HG02763 (cell line): ENCODE results near the gene OBSCN.
"Not testable (repeated sequence)": the region's sequence is repeated elsewhere in the genome, so short reads cannot be mapped to it uniquely, and the experiment has no call there.

ENCODE experiments used
- ATAC-seq: cut with Tn5 transposase; IDR thresholded peaks from one replicate; pipeline ENCODE4 v1.9.1; 2021; ENCODE audit warnings: mild to moderate bottlenecking, moderate library complexity; ENCODE audit not compliant: unreplicated experiment

The OBSCN gene

DNA sequence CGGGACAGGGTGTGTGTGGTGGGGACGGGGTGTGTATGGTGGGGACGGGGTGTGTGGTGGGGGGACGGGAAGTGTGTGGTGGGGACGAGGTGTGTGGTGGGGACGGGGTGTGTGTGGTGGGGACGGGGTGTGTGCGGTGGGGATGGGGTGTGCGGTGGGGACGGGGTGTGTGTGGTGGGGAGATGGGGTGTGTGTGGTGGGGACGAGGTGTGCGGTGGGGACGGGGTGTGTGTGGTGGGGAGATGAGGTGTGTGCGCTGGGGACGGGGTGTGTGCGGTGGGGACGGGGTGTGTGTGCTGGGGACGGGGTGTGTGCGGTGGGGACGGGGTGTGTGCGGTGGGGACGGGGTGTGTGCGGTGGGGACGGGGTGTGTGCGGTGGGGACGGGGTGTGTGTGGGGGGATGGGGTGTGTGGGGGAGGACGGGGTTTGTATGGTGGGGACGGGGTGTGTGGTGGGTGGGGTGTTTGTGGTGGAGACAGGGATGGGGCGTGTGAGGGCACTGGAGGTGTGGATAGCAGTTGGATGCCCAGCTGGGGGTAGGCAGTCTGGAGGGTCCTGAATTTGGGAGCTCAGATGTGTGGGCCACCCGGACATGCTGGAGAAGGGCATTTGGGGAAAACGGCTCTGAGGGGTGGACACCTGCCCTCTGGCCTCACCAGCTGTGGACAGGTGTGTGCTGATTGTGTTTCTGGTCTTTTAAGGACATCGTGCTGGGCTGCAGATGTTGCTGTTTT lies 25.4 kb upstream of the OBSCN start:
- no peak for ATAC-seq

DNA sequence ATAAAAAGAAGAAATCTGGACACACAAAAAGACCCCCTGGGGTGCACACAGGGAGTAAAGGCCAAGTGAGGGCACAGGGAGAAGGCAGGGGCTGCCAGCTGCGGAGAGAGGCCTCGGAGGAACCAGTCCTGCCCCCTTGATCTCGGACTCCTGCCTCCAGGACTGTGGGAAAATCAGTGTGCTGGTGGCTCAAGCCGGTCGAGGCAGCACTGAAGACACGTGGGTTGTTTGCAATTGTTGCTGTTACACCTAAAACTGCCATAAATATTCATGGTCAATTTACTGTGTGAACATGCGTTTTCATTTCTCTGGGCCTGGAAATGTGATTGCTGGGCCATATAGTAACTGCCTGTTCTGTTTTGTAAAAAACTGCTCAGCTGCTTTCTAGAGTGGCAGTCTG lies 23.7 kb upstream of the OBSCN start:
- ATAC-seq: no peak

DNA sequence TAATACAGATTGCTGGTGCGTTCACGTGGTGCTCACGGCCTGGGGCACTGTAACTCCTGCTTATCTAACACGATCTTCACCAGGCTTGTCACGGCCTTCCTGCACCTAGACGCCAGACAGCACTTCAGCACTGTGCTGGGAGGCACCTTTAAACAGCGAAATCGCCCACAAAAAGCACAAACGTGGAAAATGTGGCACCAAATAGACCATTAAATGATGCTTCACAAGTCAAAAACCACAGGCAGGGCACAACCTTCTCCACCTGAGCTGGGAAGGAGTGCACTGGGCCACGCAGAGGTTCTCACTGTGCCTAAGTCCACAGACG lies 22.2 kb upstream of the OBSCN start:
- ATAC-seq: no peak

GRCh38 chr1:228188249-228188648 lies 19.6 kb upstream of the OBSCN start:
- ATAC-seq: not testable (repeated sequence)

DNA sequence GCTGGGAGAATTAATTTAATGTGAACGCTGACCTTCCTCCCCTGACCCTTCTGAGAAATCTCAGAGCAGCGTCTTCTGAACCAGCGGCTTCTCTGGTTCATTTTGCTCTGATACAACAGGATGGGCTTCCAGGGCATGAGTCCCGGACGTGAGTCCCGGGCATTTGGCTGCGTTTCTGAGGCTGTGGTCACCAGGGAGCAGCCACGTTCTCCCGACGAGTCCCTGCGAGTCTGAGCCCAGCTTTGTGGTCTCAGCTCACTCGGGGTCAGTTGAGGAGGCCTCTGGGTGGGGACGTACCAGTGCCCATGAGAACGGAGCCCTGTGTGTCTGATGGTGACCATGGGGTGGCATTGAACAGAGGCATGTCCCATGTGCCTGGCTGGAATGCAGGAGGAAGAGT lies 17.7 kb upstream of the OBSCN start:
- ATAC-seq: no peak

DNA sequence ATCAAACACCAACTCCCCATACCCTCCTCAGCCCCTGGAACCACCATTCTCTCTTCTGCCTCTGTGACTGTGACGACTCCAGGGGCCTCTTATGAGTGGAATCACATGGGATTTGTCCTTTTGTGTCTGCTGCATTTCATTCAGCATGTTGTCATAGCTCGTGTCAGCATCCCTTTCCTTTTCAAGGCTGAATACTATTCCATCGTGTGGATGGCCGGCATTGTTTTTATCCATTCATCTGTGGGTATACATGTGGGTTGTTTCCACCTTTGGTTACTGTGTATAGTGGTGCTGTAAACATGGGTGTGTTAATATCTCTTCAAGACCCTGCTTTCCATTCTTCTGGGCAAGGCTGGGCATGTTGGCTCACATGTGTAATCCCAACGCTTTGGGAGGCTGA lies 17.1 kb upstream of the OBSCN start:
- ATAC-seq: no peak

DNA sequence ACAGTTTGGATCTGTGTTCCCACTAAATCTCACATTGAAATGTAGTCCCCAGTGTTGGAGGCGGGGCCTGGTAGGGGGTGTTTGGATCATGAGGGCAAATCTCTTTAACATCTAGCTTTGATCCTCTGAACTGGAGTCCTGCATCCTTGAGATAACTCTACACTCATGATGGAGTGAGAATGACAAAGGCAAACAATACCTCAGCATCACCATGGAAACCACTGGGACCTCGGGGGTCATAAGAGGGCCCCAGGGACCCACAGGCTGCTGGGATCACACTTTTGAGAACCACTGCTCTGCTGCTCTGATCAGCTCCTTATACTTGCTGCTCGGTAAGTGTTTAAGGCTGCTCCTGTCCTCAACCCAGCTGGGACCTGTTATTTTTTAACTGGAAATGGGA lies 13.4 kb upstream of the OBSCN start:
- no peak for ATAC-seq

DNA sequence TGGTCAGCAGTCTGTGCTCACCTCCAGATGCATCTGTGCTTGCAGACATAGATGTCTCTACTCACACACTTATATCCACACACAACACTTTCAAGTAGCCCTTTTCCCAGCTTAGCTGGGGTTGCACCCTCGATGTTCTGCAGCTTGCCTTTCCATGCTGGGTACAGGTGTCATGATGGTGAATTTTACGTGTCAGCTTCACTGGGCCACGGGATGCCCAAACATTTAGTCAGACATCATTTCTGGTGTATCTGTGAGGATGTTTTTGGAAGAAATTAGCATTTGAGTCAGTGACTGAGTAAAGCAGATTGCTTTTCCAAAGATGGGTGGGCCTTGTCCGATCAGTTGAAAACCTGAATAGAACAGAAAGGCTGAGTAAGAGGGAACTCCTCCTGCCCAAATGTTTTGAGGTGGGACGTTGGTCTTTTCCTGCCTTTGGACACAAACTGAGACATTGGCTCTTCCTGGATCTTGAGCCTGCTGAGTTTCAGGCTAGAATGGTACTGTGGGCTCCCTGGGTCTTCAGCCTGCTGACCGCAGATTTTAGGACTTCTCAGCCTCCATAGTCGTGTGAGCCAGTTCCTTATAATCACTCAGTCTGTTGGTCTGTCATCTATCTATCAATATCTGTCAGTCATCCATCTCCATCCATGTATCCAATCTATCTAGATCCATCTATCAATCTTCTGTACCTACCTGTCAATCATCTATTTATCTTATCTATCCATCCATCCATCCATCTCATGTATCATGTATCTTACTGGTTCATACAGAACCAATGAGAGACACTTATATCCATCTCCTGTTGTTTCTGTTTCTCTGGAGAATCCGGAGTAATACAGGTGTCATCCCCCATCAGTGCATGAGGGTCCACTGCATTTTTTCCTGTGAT lies 12.7 kb upstream of the OBSCN start:
- ATAC-seq: no peak

- no peak for ATAC-seq
Observed at GRCh38 chr1:228197555-228198147, 10.2 kb upstream of the OBSCN start.

DNA sequence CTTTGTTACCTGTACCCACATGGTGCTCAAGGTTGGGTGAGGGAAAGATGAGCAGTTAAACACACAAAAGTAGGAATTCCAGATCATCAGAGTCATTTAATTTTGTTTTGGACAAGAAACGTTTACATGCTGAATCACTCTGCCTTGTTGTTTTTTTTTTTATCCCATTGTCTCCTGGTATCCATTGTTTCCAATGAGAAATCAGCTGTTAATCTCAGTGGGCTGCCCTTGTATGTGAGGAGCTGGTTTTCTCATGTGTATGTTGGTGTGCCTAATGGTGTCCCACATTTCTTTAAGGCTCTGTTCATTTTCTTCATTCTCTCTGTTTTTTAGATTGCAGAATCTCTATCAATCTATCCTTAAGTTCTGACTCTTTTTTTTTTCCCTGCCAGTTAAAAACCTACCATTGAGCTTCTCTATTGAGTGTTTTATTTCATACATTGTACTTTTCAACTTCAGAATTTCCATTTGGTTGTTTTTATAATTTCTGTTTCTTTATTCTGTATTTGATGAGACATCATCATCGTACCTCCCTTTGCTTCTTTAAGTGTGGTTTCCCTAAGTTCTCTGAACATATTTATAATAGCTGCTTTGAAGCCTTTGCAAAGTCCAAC lies 8.8 kb upstream of the OBSCN start:
- no peak for ATAC-seq

DNA sequence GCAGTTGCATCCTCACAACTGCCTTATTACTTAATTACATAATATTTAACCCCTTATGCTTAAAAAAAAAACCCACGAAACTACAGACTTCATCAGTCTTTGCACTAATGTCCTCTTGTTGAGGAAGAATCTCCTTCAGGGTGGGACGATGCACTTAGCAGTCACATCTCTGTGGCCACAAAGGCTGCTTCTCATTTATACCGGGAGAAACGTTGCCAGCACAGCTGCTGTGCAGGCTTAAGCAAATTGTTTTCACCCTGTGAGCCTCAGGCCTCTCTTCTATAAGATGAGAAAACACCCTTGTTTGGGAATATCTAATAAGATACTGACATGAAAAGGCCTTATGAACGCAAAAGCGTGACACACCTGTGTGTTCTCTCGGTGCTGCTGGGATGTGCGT lies 2.9 kb upstream of the OBSCN start:
- no peak for ATAC-seq

DNA sequence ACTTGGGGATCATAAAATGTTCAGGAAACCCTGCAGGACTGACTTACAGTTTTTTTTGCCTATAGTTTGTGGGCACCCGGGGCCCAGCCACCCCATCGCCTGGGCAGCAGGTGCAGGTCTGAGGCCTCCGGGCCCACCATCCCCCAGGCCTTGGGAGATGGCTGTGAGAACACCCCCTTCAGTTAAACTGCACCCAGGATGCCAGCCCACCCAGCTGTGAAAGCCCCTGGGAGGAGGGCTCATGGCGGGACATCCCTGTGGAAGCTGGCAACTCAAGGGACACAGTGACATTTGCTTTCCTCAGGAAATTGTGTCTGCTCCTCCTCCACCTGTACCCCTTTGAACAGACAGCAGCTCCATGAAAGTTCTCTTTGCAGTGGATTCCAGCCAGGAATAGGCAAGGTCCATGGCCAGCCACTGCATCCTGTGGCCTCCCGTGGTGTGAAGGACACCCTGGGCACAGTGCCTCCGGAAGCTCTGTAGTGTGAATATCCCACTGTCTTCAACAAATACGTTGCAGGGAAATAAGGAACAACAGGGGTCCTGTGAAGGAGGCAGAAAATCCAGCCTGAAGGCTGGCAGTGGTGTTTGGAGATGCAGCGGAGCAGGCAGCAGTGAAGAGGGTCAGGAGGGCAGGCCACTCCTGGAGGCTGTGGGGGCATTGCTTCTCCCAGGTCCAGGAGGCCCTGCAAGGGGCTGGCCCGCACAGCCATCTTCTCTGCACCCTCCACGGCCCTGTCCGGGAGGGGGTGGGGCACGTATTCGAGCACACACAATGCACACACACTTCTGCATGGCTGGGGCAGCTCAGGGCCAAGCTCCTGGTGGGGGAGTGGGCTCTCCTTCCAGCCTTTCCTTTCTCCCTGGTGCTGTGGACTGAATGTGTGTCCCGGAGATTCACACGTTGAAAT lies 2.1 kb upstream of the OBSCN start:
- no peak for ATAC-seq

DNA sequence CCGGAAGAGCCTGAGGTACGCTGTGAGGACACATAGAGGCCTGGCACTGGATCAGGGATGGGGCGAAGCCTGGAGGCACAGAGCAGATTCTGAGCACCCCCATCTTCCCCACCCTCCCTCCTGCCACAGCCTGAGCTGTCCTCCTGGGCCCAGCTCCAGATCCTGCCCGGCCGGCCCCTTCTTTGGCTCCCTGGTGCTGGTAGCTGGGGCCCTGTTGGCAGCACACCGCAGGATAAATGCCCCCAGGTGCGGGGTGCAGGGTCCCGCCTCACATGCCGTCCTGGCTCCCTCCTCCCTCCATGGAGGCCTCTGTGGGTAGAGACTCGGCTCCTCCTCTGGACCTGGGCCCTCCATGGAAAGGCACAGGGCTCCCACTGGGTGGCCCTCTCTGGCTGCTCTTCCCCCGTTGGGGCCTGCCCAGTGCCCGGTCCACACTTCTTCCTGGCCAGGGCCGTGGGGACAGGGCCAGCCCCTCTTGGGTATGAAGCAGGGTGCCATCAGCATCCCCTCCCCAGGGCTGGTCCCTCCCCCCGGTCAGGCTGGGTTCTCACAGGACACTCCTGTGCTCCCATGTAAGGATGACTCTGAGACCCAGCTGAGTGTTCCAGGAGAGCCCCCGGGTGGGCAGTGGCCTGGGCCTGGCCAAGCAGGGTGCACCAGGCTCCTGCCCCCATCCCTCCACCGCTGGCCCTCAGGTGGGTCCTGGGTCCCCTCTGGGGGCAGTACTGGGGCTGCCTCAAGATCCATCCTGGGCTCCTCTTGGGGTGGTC lies 1.1 kb upstream of the OBSCN start:
- no peak for ATAC-seq

GRCh38 chr1:228207381-228207810 lies 448 bp upstream of the OBSCN start:
- ATAC-seq: no peak

GRCh38 chr1:228208831-228209551 lies 1.1 kb downstream of the OBSCN start:
- ATAC-seq: no peak

DNA sequence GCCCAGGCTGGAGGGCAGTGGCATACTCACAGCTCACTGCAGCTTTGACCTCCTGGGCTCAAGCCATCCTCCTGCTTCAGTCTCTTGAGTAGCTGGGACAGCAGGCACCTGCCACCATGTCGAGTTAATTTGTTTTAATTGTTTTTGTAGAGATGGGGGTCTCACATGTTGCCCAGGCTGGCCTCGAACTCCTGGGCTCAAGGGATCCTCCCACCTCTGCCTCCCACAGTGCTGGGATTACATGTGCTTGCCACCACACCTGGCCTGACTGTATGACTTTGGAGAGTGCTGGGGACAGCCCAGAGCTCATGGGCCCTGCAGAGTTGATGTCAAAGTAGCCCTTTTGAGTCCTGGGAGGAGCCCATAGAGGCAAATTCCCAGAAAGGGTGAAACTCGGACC lies 1.8 kb downstream of the OBSCN start:
- no peak for ATAC-seq

DNA sequence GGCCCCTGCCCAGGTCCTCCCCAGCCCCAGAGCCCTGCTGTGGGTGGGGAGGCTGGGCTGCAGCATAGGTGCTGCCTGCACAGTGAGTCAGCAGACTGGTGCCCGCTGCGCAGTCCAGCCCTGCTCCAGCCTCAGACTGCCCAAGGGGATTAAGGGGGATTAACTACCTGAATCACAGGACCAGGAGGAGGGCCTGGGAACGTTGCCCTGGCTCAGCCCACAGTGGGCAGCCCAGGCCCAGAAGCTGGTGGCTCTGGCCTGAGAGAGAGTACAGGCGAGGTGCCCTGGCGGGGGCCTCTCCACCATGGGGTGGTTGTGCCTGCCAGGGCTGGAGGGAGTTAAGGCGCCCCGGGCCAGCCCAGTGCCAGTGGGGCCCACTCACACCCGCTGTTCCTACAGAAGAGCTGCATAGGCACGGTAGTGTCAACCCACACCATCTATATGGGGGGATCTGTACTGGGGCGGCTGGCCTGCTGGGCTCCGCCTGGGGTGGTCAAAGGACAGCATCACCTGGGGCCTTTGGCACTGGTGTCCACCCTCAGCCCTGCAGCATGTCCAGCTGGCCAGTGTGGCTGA lies 2.3 kb downstream of the OBSCN start:
- ATAC-seq: no peak

DNA sequence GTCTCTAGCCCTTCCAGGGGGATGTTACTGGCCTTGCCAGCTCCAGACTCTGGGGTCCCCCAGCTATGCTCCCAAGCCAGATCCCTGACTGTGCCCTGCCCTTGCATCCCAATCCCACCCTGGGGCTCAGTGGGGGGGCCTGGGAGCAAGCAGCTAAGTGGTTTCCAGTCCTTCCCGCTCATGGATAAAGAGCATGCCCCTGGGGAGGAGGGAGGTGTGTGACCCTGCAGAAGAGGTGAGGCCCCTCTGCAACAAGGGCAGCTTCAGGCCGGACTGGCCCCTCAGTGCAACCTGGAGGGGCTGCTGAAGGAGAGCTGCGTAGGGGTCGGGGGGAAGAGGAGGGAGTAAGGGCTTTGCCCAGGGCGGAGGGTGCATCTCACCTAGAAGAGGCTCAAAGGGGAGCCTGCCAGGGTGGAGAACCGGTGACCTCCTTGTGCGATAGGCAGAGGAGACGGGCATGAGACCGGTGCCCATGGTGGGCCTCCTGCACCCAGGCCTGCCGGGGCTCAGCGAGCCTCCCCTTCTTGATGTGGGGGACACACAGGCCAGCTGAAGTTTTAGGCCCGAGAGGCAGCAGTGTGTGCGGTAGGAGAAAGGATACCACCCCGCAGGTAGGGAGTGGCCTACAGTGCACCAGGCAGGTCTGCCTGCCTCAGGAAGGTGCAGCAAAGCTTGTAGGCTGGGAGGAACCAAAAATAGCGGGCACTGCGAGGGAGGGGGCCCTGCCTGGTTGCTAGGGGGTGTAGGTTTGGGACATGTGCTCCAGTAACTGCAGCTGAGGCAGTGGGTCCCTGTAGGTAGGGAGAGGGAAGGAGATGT lies 3.1 kb downstream of the OBSCN start:
- no peak for ATAC-seq
